Hepatocyte (in vitro differentiated cells): ENCODE results near the gene DYNLRB2. TPM values are rescaled to one million over a fixed set of nuclear protein-coding genes. Genes with fewer than 3 reads are reported as not detected.

Source experiments
- DNase-seq: peaks from one replicate; pipeline ENCODE4 v3.0.0-alpha.2; 2016; ENCODE audit warnings: low spot score
- H2AFZ ChIP-seq: fragments of 200-600 bp; sonication (generic); 2 replicates; pipeline ENCODE4 v1.6.0; 2016; ENCODE audit warnings: antibody characterized with exemption, mild to moderate bottlenecking
- H3K27ac ChIP-seq: fragments of 200-600 bp; sonication (generic); 2 replicates; pipeline ENCODE4 v1.5.1; 2016; ENCODE audit warnings: mild to moderate bottlenecking
- H3K27me3 ChIP-seq: fragments of 200-600 bp; sonication (generic); 2 replicates; pipeline ENCODE4 v1.6.1; 2016
- H3K36me3 ChIP-seq: fragments of 200-600 bp; sonication (generic); replicated peaks from 2 replicates; pipeline ENCODE4 v1.5.1; 2016; ENCODE audit warnings: low read depth; ENCODE audit not compliant: insufficient read depth
- H3K4me1 ChIP-seq: fragments of 200-600 bp; sonication (generic); 2 replicates; pipeline ENCODE4 v1.5.1; 2016; ENCODE audit warnings: mild to moderate bottlenecking, moderate library complexity; ENCODE audit not compliant: insufficient read depth
- H3K4me2 ChIP-seq: fragments of 200-600 bp; sonication (generic); 2 replicates; pipeline ENCODE4 v1.6.0; 2016
- H3K4me3 ChIP-seq: fragments of 200-600 bp; sonication (generic); 2 replicates; pipeline ENCODE4 v1.5.1; 2016; ENCODE audit warnings: mild to moderate bottlenecking
- H3K79me2 ChIP-seq: fragments of 200-600 bp; sonication (generic); 2 replicates; pipeline ENCODE4 v1.6.0; 2017; ENCODE audit warnings: mild to moderate bottlenecking
- H3K9me2 ChIP-seq: fragments of 200-600 bp; sonication (generic); replicated peaks from 2 replicates; pipeline ENCODE4 v1.6.0; 2017; ENCODE audit warnings: mild to moderate bottlenecking; ENCODE audit not compliant: insufficient read depth
- H3K9me3 ChIP-seq: fragments of 200-600 bp; sonication (generic); 2 replicates; pipeline ENCODE4 v1.5.1; 2016; ENCODE audit warnings: low read depth, mild to moderate bottlenecking
- H4K20me1 ChIP-seq: fragments of 200-600 bp; sonication (generic); 2 replicates; pipeline ENCODE4 v1.6.0; 2016; ENCODE audit warnings: mild to moderate bottlenecking; ENCODE audit not compliant: insufficient read depth, poor library complexity, severe bottlenecking
- CTCF ChIP-seq: fragments of 200-600 bp; sonication (generic); IDR thresholded peaks from 2 replicates; pipeline ENCODE4 v1.5.1; 2016; ENCODE audit warnings: antibody characterized with exemption, mild to moderate bottlenecking; ENCODE audit not compliant: poor library complexity
- EZH2 ChIP-seq: fragments of 200-600 bp; sonication (generic); IDR thresholded peaks from 2 replicates; pipeline ENCODE4 v1.6.1; 2016; ENCODE audit warnings: antibody characterized with exemption, mild to moderate bottlenecking, borderline replicate concordance
- EZH2phosphoT487 ChIP-seq: fragments of 200-600 bp; sonication (generic); IDR thresholded peaks from one replicate; pipeline ENCODE4 v1.6.1; 2018; ENCODE audit warnings: antibody characterized with exemption, mild to moderate bottlenecking, low read depth, moderate library complexity; ENCODE audit not compliant: unreplicated experiment, severe bottlenecking
- WGBS: methylation state at CpG from one replicate; pipeline ENCODE4 v1.1.6; 2016; ENCODE audit warnings: low lambda C conversion rate; ENCODE audit errors: missing lambda C conversion rate; 5-methylcytosine and 5-hydroxymethylcytosine counted together
- polyA plus RNA-seq: library from polyadenylated mRNA; unstranded; fragments of >200 nt; fragmentation: Nextera tagmentation; extraction: Ambion mirVana; gene quantifications from 2 replicates; pipeline ENCODE4 v1.2.1, GENCODE V29; 2016
- total RNA-seq: library from RNA; depleted of rRNA; stranded (reverse); fragments of >200 nt; gene quantifications from 2 replicates; pipeline ENCODE4 v1.2.3, GENCODE V29; 2014

DYNLRB2 gene
- total and polyA plus RNA-seq, 2 experiments from 2014 or later, result 1.4 TPM; not detected in 1

GRCh38 chr16:80546249-80546648, 5.5 kb downstream of the DYNLRB2 start:
- Histone ChIP-seq H3K9me3 (no peaks in the 10 kb centered on the region), H3K27me3 (no peaks in the 10 kb centered on the region), H3K4me2 (no peak overlapping the region), H3K4me1 (no peaks in the 10 kb centered on the region), H3K79me2 (no peaks in the 10 kb centered on the region), H3K27ac (no peak overlapping the region), H4K20me1 (no peaks in the 10 kb centered on the region), H3K4me3 (no peak overlapping the region), H2AFZ (no peak overlapping the region), H3K9me2 (no peaks in the 10 kb centered on the region), H3K36me3 (no peaks in the 10 kb centered on the region)
- TF ChIP-seq EZH2 (no peak), EZH2phosphoT487 (no peak), CTCF (no peak)
- WGBS, result 73% methylated on average over 4 of the region's 4 CpGs
- no peak for DNase-seq

GRCh38 chr16:80547145-80547544, 6.4 kb downstream of the DYNLRB2 start:
- no peaks in the 10 kb centered on the region for H3K4me1 ChIP-seq
- no peak overlapping the region for H3K4me3 ChIP-seq
- WGBS, result 98% methylated on average over 2 of the region's 2 CpGs
- no peaks in the 10 kb centered on the region for H4K20me1 ChIP-seq
- no peaks in the 10 kb centered on the region for H3K27me3 ChIP-seq
- H3K79me2 ChIP-seq, result no peaks in the 10 kb centered on the region
- no peak overlapping the region for H3K27ac ChIP-seq
- DNase-seq, result no peak
- H3K9me3 ChIP-seq, result no peaks in the 10 kb centered on the region
- no peak for TF ChIP-seq EZH2
- TF ChIP-seq CTCF, result no peak
- no peak for TF ChIP-seq EZH2phosphoT487
- no peaks in the 10 kb centered on the region for H3K9me2 ChIP-seq
- H3K36me3 ChIP-seq, result no peaks in the 10 kb centered on the region
- no peak overlapping the region for H3K4me2 ChIP-seq
- H2AFZ ChIP-seq, result no peak overlapping the region

DNA sequence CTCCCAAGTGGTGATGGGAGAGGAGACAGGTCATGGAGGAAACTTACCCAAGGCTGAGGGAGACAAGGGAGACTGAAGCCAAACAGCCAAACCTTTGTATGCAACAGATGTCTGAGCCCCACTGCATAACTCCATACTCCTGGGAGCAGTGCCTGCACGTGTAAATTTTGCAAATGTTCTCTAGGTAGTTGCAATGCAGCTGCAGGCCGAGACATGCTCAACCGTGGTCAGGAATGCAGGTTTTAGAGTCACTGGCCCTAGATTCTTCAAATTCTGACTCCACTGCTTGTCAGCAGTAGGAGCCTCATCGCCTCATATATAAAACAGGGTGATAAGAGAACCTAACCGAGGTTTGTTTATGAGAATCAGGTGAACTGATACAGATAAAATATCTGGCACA, 11.5 kb downstream of the DYNLRB2 start:
- no peak for DNase-seq
- H3K27ac ChIP-seq, result no peak overlapping the region
- no peak for TF ChIP-seq CTCF
- TF ChIP-seq EZH2, result no peak
- TF ChIP-seq EZH2phosphoT487, result no peak
- H2AFZ ChIP-seq, result no peak overlapping the region
- H4K20me1 ChIP-seq, result no peaks in the 10 kb centered on the region
- no peaks in the 10 kb centered on the region for H3K36me3 ChIP-seq
- H3K9me2 ChIP-seq, result no peaks in the 10 kb centered on the region
- WGBS, result 51% methylated on average over 5 of the region's 5 CpGs
- no peaks in the 10 kb centered on the region for H3K27me3 ChIP-seq
- H3K79me2 ChIP-seq, result no peaks in the 10 kb centered on the region
- no peak overlapping the region for H3K4me3 ChIP-seq
- H3K4me2 ChIP-seq, result no peak overlapping the region
- no peaks in the 10 kb centered on the region for H3K9me3 ChIP-seq
- H3K4me1 ChIP-seq, result no peaks in the 10 kb centered on the region

DNA sequence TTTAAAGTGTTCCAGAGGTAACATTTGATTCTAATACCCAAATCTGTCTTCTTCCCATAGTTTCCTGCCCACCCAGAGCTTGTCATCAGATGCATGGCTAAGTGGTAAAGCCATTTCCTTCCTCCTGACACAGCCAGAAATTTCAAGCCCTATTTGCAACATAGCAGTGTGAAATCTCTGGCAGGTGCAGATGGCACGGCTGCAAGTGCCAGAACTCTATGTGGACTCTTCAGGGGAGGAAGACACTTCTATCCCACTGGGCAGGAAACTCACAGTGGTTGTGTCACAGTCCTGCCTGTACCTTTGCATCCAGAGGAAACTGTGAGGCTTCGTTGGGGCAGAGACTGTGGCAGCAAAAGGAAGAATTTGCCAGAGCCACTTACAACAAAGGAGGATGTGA, 13.2 kb downstream of the DYNLRB2 start:
- Histone ChIP-seq H3K9me3 (no peaks in the 10 kb centered on the region), H3K4me3 (no peak overlapping the region), H3K36me3 (no peaks in the 10 kb centered on the region), H3K27me3 (no peaks in the 10 kb centered on the region), H3K27ac (no peak overlapping the region), H3K4me1 (no peaks in the 10 kb centered on the region), H3K79me2 (no peaks in the 10 kb centered on the region), H2AFZ (no peak overlapping the region), H4K20me1 (no peaks in the 10 kb centered on the region), H3K9me2 (no peaks in the 10 kb centered on the region), H3K4me2 (no peak overlapping the region)
- DNase-seq, result no peak
- 39% methylated on average over 2 of the region's 2 CpGs for WGBS
- TF ChIP-seq EZH2, result no peak
- no peak for TF ChIP-seq EZH2phosphoT487
- TF ChIP-seq CTCF, result no peak
